Body of pancreas (tissue), 4 donors: ENCODE data around the gene FNDC3B.

ENCODE experiments used
- POLR2A ChIP-seq, 3 donors: fragments of 450-650 bp; IDR thresholded peaks; one replicate each; pipeline ENCODE4 v1.6.1; 2016; ENCODE audit warnings: antibody characterized with exemption in 3 of 3, mild to moderate bottlenecking in 2 of 3
- TF ChIP-seq, protein P1 (sequence below), 7 experiments: fragments of 450-650 bp in 4 of 7; fragments of 200-600 bp in 3 of 7; sonication (generic) in 3 of 7; IDR thresholded peaks; one replicate each; pipeline ENCODE4 v1.5.1; 2016 to 2019; ENCODE audit warnings: antibody characterized with exemption in 7 of 7

DNA sequence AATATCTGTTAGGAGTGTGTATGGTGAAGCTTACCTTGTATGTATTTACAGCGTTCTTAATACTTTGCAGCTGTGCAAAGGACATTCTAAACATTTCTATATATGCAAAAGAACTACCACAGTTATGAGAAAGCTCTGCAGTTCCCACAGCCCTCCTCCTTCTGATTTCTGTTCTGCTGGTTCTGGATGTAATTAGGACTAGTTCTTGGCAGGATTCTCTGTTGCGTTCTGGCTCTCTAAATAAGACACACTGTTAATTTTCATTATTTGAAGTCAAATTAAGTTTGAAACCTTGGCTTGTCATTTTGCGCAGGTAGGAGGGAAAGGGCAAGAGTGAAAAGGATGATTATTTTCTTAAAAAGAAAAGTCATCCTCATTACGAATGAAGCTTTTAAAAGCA, 76.4 kb downstream of the FNDC3B start:
- TF ChIP-seq, protein P1, sequence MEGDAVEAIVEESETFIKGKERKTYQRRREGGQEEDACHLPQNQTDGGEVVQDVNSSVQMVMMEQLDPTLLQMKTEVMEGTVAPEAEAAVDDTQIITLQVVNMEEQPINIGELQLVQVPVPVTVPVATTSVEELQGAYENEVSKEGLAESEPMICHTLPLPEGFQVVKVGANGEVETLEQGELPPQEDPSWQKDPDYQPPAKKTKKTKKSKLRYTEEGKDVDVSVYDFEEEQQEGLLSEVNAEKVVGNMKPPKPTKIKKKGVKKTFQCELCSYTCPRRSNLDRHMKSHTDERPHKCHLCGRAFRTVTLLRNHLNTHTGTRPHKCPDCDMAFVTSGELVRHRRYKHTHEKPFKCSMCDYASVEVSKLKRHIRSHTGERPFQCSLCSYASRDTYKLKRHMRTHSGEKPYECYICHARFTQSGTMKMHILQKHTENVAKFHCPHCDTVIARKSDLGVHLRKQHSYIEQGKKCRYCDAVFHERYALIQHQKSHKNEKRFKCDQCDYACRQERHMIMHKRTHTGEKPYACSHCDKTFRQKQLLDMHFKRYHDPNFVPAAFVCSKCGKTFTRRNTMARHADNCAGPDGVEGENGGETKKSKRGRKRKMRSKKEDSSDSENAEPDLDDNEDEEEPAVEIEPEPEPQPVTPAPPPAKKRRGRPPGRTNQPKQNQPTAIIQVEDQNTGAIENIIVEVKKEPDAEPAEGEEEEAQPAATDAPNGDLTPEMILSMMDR (IDR thresholded peaks at IDR 0.05) = no peak
- TF ChIP-seq POLR2A (IDR thresholded peaks at IDR 0.05) = no peak
